Pons (tissue), 1 donor: ENCODE measurements around the gene SNRNP200.
"Not testable (repeated sequence)": the region's sequence is repeated elsewhere in the genome, so short reads cannot be mapped to it uniquely, and the experiment has no call there.

Experiments used
- DNase-seq: peaks from one replicate; pipeline ENCODE4 v3.0.0-alpha.2; 2016; ENCODE audit warnings: low spot score

SNRNP200 gene

DNA sequence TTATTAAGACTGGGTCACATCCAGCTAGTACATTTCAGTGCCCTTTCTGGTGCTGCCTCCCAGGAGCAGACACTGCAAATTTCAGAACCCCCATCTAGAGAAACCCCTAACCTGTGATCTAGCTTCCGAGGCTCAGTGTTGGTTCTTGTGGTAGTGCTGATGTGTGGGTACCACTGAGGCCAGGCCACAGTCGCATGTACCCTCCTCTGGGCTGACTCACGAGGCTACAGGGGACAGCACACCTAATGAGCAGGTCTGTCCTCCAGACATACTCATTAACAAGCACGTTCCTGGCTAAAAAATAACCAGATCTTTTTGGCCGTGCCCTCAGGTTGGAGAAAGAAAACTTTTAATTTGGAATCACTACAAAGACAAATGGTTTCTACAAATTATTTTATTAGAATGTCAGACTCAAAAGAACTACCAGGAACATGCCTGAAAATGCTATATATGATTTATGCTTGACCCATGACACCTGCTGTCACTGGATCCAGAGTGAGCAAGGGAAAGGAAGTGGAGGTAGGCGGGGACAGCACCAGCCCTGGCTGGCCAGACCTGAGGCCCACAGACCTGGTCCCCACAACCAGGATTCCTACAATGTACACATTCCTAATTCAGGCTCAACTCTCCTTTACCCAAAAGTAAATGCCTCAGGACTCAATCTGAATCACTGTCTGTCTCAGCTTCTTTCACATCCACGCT is 30.8 kb downstream of the SNRNP200 start:
- DNase-seq, result no peak

DNA sequence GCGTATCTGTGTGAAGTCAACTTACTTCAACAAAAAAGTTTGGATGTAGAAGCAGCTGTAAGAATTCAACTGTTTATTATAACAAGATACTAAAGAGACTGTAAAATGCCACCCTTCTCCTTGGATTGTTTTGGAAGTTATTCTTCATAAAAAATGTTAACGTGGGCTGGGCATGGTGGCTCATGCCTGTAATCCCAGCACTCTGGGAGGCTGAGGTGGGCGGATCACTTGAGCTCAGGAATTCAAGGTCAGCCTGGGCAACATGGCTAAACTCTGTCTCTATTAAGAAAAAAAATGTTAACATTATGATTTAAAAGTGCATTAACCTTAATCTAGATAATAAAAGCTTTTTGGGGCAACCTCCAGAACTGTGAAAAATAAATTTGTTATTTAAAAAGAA is 31.6 kb downstream of the SNRNP200 start:
- DNase-seq, result no peak

- DNase-seq, result no peak
Measured at GRCh38 chr2:96271995-96272394, 33.4 kb downstream of the SNRNP200 start.

DNA sequence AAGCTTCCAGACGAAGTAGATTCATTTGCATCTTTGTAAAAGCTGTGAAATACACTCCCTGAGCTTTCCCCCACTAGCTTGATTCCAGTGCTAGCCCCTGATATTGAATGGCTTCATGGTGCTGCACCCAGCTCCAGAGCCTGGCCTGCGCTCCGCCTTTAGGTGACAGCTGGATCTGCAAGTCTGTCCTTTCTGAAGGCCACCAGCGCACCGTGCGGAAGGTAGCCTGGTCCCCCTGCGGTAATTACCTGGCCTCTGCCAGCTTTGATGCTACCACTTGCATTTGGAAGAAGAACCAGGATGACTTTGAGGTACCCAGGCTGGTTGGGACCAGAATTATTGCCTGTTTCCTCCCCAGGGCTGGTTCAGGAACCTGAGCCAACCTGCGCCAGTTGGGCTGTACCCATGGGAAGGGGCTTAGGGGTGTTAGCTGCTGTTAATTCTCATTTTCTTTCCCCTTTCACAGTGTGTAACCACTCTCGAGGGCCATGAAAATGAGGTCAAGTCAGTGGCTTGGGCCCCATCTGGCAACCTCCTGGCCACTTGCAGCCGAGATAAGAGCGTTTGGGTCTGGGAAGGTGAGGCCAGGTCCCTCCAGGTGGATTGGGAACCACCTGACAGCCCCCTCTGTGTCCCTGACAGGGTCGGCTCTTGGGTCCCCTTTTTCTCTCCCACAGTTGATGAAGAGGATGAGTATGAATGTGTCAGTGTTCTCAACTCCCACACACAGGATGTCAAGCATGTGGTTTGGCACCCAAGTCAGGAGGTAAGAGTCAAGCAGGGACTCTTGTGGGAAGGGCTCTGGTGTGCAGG is 38.0 kb downstream of the SNRNP200 start:
- DNase-seq, result no peak

- peak; percentile 97 for DNase-seq
Measured at GRCh38 chr2:96265840-96266679, 39.3 kb downstream of the SNRNP200 start, which contains the start of the genes CIAO1 and TMEM127. CIAO1 (plus strand) TSS chr2:96266225; CDS start chr2:96266351, 126 bp downstream. TMEM127 (minus strand) TSS chr2:96265997; CDS start chr2:96265381, 616 bp downstream.

- DNase-seq, result no peak
Measured at GRCh38 chr2:96265349-96265839, 40.0 kb downstream of the SNRNP200 start.

DNA sequence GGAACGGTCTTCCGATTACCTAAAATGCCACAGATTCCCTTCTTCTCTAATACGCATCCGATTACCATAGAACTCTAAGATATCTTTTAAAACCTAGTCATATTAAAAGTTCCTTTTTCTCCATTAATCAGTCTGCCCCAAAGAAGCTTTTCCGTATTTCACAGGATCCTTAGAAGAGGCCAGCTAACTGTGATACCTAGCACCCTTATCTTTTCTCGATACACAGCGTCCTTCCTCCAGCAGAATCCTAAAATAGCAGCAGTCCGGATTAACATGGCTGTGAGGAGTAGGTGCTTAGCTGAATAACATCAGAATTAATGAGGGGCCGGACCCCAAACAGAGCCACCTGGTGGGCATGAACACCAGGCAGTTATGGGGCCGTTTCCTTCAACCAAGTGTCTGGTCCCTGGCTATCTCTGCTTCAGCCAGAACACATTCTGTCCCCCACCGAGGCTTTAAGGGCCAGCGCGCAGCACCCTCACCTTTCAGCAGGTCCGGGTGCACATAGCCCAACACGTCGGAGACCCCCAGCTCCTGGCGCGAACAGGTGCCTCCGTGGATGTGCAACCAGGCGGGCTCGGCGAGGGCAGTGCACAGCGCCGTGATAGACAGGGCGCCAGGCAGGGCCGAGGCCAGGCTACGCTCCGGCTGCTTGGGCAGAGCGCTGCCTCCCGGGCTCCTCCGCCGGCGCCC is 40.5 kb downstream of the SNRNP200 start:
- no peak for DNase-seq

GRCh38 chr2:96264086-96264485 is 41.3 kb downstream of the SNRNP200 start:
- DNase-seq, result no peak

- no peak for DNase-seq
Measured at GRCh38 chr2:96262306-96262705, 43.0 kb downstream of the SNRNP200 start.

- DNase-seq, result no peak
Measured at GRCh38 chr2:96261328-96262003, 43.9 kb downstream of the SNRNP200 start.

DNA sequence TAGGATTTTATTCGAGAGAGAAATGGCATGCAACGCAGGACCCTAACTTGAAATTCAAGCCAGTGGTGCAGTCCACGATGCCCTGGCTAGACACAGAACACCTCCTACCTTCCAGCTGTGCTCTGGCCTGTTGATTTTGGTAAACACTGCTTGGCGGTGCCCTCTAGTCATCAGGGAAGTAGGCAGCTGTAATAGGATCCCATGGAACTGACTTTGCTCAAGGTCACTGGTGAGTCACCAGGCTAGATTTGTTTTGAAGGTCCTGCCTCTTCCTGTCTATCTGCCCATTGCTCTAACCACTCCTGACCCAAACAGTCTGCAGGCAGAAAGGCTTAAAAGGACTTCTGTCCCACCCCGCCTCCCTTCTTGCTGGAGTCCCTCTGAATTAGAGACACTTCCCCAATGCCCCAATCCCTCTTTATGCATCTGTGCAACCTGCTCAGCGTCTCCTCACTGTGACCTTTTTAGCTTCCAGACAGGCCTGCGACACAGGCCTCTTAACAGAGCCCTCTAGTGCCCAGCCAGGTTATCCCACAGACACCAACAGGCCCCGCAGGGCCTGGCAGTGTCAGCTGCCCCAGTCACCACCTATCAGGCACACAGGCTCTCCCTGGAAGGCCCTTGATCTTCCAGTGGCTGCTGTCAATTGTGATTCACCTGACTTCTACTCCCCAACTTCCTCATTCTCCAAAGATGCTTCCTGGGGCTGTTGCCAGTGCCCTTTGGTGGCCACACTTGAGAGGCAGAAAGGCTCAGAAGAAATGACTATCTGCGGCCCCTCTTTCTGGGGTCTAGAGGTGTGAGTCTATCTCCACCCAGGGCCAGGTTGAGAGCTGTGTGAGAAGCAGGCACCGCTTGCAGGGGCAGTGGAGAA is 44.7 kb downstream of the SNRNP200 start:
- DNase-seq, result peak; percentile 75

- DNase-seq, result no peak
Measured at GRCh38 chr2:96259497-96259921, 45.8 kb downstream of the SNRNP200 start.

DNA sequence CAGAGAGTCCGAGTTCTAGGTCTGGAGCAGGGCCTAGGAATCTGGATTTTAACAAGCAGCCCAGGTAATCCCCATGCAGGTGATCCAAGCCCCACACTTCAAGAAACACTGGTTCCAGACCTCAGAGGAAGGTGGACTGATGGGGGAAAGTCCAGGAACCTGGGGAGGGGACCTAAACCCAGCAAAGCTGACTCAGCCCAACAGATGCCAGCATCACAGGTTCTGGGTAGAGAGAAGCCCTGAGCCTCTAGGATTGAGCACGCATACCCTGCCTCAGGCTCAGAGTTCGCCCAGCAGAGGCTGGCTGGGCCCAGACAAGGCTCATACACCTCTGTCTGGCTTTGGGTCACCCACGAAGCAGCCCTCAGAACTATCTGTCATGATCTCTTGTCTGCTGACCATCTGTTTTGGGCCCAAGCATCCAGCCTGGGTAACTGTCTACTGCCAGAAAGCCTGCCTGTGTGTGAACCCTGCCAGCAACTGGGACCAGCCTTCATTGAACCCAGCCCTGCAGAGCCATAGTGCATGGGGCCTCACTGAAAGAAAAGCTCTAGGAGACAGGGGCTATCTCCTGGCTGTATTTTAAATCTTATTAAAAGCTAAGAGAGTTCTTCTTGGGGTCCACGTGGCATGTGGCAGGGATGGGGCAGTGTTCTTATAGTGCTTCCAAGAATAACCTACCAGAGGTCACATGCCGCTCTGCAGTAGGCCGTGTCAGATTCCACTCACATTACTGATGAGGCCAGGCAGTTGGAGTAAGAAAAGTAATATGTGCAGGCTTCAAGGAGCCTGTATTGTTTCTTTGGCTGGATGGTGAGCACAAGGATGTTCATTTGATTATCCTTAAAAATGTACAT is 47.0 kb downstream of the SNRNP200 start:
- no peak for DNase-seq

DNA sequence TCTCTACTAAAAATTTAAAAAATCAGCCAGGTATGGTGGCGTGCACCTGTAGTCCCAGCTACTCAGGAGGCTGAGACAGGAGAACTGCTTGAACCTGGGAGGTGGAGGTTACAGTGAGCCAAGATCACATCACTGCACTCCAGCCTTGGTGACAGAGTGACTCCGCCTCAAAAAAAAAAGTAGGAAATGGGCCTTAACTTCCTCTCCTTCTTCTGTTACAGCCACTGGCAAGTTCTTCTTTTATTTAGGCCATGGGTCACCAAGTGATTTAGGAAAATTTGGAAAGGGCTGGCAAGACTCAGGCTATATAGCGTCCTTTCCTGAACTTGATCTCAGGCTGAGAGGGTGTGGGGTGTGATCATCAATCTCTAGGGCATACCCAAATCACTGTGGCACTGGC is 47.6 kb downstream of the SNRNP200 start:
- DNase-seq, result not testable (repeated sequence)

- DNase-seq, result no peak
Measured at GRCh38 chr2:96256611-96257113, 48.7 kb downstream of the SNRNP200 start.

- DNase-seq, result no peak
Measured at GRCh38 chr2:96254571-96254970, 50.8 kb downstream of the SNRNP200 start.

- no peak for DNase-seq
Measured at GRCh38 chr2:96253006-96253405, 52.3 kb downstream of the SNRNP200 start.

GRCh38 chr2:96252526-96252925 is 52.8 kb downstream of the SNRNP200 start:
- no peak for DNase-seq
